AG04450 (cell line): Measurements from ENCODE around the gene RALGAPA1. TPM values are rescaled to one million over a fixed set of nuclear protein-coding genes. Genes with fewer than 3 reads are reported as not detected.

ENCODE experiments used
- CTCF ChIA-PET: fragments of 300-600, 350-600 bp; formaldehyde crosslinking; extraction: SDS; loops from one replicate; lab custom pipeline; 2022; ENCODE audit warnings: antibody characterized with exemption, inconsistent platforms; lab: Charles Lee
- POLR2A ChIA-PET: fragments of 350-600 bp; formaldehyde crosslinking; extraction: SDS; loops from one replicate; lab custom pipeline; 2021; ENCODE audit warnings: antibody characterized with exemption, inconsistent platforms; lab: Yijun Ruan, JAX
- DNase-seq: peaks from one replicate; pipeline ENCODE4 v3.0.0-alpha.2; 2011; ENCODE audit warnings: low read depth, low spot score
- H3K27ac ChIP-seq: one replicate; pipeline ENCODE4 v1.5.1; 2012; ENCODE audit warnings: low read depth, low read length, control low read depth
- H3K27me3 ChIP-seq: one replicate; pipeline ENCODE4 v1.6.0; 2012; ENCODE audit warnings: low read length; ENCODE audit not compliant: control insufficient read depth, insufficient read depth
- H3K4me3 ChIP-seq: 2 replicates; pipeline ENCODE4 v1.5.1; 2011; ENCODE audit warnings: mild to moderate bottlenecking, low read depth, low read length, control low read depth
- H3K9me3 ChIP-seq: 2 replicates; pipeline ENCODE4 v1.5.1; 2012; ENCODE audit warnings: low read length; ENCODE audit not compliant: control insufficient read depth, insufficient read depth
- polyA plus RNA-seq: library from polyadenylated mRNA; depleted of rRNA; stranded (reverse); fragments of >200 nt; gene quantifications from 2 replicates; pipeline ENCODE4 v1.2.3, GENCODE V29; 2011
- TF ChIP-seq, protein P1 (sequence below): IDR thresholded peaks from 2 replicates; pipeline ENCODE4 v1.5.1; 2011; ENCODE audit warnings: low read depth, low read length, control low read depth, inconsistent platforms

The RALGAPA1 gene
- polyA plus RNA-seq, 1 experiment: 9.7 TPM

DNA sequence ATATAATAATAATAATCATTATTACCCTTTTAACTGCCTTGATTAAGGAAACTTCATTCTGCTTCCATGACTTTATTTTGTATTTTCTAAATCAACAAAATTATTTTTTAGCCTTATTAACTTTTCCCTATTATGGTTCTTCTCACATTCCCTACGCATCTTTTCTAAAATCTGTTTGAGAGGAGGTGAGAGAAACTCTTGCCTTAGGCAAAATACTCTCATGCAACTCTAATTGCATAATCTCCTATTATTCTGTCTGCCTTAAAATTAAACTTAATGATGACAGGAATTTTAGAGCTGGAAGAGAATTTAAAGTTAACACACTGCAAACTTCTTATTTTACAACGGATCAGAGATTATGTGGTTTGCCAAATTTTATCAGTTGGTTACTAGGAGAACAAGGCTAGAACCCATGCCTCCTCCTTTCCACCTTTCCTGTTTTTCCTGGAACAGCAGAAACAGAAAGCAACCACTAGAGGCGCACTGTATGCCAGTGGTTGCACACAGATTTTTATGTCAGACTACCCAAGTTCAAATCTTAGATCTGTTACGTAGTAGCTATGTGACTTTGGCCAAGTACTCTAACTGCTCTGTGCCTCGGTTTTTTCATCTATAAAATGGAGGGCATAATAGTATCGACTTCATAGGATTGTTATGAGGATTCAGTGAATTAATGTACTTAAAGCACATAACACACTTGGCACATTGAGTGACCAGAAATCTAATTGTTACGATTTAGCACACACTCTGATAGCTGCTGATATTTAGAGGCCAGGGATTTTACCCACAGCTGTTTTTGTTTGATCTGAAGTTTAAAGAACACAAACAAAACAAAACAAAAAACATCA lies 12.7 kb upstream of the RALGAPA1 start:
- H3K4me3 ChIP-seq: no peak overlapping the region
- TF ChIP-seq, protein P1, sequence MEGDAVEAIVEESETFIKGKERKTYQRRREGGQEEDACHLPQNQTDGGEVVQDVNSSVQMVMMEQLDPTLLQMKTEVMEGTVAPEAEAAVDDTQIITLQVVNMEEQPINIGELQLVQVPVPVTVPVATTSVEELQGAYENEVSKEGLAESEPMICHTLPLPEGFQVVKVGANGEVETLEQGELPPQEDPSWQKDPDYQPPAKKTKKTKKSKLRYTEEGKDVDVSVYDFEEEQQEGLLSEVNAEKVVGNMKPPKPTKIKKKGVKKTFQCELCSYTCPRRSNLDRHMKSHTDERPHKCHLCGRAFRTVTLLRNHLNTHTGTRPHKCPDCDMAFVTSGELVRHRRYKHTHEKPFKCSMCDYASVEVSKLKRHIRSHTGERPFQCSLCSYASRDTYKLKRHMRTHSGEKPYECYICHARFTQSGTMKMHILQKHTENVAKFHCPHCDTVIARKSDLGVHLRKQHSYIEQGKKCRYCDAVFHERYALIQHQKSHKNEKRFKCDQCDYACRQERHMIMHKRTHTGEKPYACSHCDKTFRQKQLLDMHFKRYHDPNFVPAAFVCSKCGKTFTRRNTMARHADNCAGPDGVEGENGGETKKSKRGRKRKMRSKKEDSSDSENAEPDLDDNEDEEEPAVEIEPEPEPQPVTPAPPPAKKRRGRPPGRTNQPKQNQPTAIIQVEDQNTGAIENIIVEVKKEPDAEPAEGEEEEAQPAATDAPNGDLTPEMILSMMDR: peak; percentile 89
- no peak for DNase-seq
- H3K27ac ChIP-seq: no peak overlapping the region
- H3K9me3 ChIP-seq: no peaks in the 10 kb centered on the region
- POLR2A ChIA-PET: interaction anchor here (0.9 kb wide), 1 partner anchor 12 kb away, joined by 3 read pairs; the partner anchor contains the start of gene RALGAPA1
- peaks cover 2% of the 10 kb centered on the region for H3K27me3 ChIP-seq
- CTCF ChIA-PET: interaction anchor here (0.6 to 2.5 kb wide), 11 partner anchors 9 to 171 kb away, joined by 3 to 23 read pairs (median 4); partner anchors contain the start of gene RALGAPA1

GRCh38 chr14:35819591-35820540 lies 10.8 kb upstream of the RALGAPA1 start:
- TF ChIP-seq, protein P1: no peak
- no peak for DNase-seq
- Histone ChIP-seq H3K27ac (no peak overlapping the region), H3K9me3 (no peaks in the 10 kb centered on the region), H3K4me3 (no peak overlapping the region), H3K27me3 (peaks cover 7% of the 10 kb centered on the region)
- ChIA-PET POLR2A (no interaction called here), CTCF (interaction anchor here (0.6 to 3.0 kb wide), 3 partner anchors 10 to 404 kb away, joined by 3 to 12 read pairs (median 7); partner anchors contain the start of gene RALGAPA1)

- Histone ChIP-seq H3K27me3 (peaks cover 7% of the 10 kb centered on the region), H3K9me3 (no peaks in the 10 kb centered on the region), H3K27ac (no peak overlapping the region), H3K4me3 (no peak overlapping the region)
- ChIA-PET POLR2A (interaction anchor here (0.5 to 1.1 kb wide), 2 partner anchors 8 to 946 kb away, joined by 3 read pairs; no protein-coding TSS in a partner anchor), CTCF (interaction anchor here (0.5 to 3.0 kb wide), 29 partner anchors 9 to 1252 kb away, joined by 3 to 17 read pairs (median 4); partner anchors contain the start of genes BRMS1L and RALGAPA1)
- no peak for DNase-seq
- TF ChIP-seq, protein P1: peak; percentile 70
These were observed 9.4 kb upstream of the RALGAPA1 start for GRCh38 chr14:35818346-35819115.

DNA sequence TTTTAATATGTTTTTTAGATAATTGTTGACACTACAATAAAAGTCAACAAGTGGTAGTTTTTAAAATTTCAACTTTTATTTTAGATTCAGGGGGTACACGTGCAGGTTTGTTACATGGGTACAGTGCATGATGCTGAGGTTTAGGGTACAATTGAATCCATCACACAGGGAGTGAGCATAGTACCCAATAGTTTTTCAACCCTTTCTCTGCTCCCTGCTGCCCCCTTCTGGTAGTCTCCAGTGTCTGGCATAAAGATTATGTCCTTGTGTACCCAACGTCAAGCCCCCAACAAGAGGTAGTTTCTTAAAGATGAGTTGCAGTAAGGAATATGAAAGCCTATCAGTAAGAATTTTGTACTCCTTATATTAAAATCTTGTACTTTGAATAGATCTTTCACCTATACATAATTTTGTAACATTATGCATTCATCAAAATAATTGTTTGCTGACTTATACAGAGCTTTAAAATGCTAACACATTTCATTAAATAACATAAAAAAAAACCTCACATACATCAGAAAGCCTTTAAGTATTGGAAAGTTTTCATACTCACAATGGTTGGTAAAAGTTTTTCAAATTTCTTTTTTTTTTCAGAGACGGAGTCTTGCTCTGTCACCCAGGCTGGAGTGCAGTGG lies 5.4 kb upstream of the RALGAPA1 start:
- Histone ChIP-seq H3K27ac (no peak overlapping the region), H3K4me3 (no peak overlapping the region), H3K27me3 (peaks cover 4% of the 10 kb centered on the region), H3K9me3 (no peaks in the 10 kb centered on the region)
- DNase-seq: no peak
- ChIA-PET POLR2A (no interaction called here), CTCF (interaction anchor here (0.7 to 2.5 kb wide), 11 partner anchors 8 to 697 kb away, joined by 3 to 17 read pairs (median 3); partner anchors contain the start of gene BRMS1L)
- TF ChIP-seq, protein P1: peak; percentile 83
